Activated CD4-positive, alpha-beta memory T cell treated with anti-CD3 and anti-CD28 coated beads for 36 hours (primary cell): ENCODE measurements around the gene SMIM14. TPM values are rescaled to one million over a fixed set of nuclear protein-coding genes. Genes with fewer than 3 reads are reported as not detected.
"Not testable (repeated sequence)": the region's sequence is repeated elsewhere in the genome, so short reads cannot be mapped to it uniquely, and the experiment has no call there.

ENCODE experiments used
- CTCF ChIA-PET: fragments of 350-600 bp; sonication (Branson Sonifier 250); formaldehyde crosslinking; loops from one replicate; lab custom pipeline; 2021; ENCODE audit warnings: antibody characterized with exemption, inconsistent platforms; lab: Charles Lee
- POLR2A ChIA-PET: fragments of 350-600 bp; sonication (Branson Sonifier 250); formaldehyde crosslinking; loops from one replicate; lab custom pipeline; 2021; ENCODE audit warnings: antibody characterized with exemption; lab: Charles Lee
- DNase-seq: peaks from one replicate; pipeline ENCODE4 v3.0.0-alpha.2; 2020
- H3K27ac Mint-ChIP-seq: one replicate; pipeline ENCODE4 v1.8.0; 2021; ENCODE audit warnings: mixed read lengths
- H3K27me3 Mint-ChIP-seq: one replicate; pipeline ENCODE4 v1.8.0; 2021; ENCODE audit warnings: mixed read lengths
- H3K36me3 Mint-ChIP-seq: one replicate; pipeline ENCODE4 v1.8.0; 2021; ENCODE audit warnings: mixed read lengths
- H3K4me1 Mint-ChIP-seq: one replicate; pipeline ENCODE4 v1.8.0; 2021; ENCODE audit warnings: low read depth, mixed read lengths
- H3K4me3 Mint-ChIP-seq: one replicate; pipeline ENCODE4 v1.8.0; 2021; ENCODE audit warnings: mild to moderate bottlenecking, mixed read lengths
- H3K9me3 Mint-ChIP-seq: one replicate; pipeline ENCODE4 v1.8.0; 2021; ENCODE audit warnings: mixed read lengths
- intact Hi-C: fragments of 100-400 bp; cut with micrococcal nuclease; formaldehyde crosslinking; loops from one replicate; pipeline ENCODE4 v1.15.1; 2023
- total RNA-seq, 2 experiments: library from RNA; stranded (reverse); gene quantifications; one replicate each; pipeline ENCODE4 v1.2.3, GENCODE V29; 2021

The SMIM14 gene
- total RNA-seq, 2 experiments from 2014 or later, result 4.9 to 5.6 TPM

- ChIA-PET POLR2A (no interaction called here), CTCF (interaction anchor here (1.6 kb wide), 1 partner anchor 191 kb away, joined by 7 read pairs; no protein-coding TSS in a partner anchor)
- H3K36me3 Mint-ChIP-seq, result no peaks in the 10 kb centered on the region
- no peak for DNase-seq
- intact Hi-C loops, result no loop called here
- no peak overlapping the region for H3K27ac Mint-ChIP-seq
- peaks cover 5% of the 10 kb centered on the region for H3K4me1 Mint-ChIP-seq
- no peak overlapping the region for H3K4me3 Mint-ChIP-seq
- H3K27me3 Mint-ChIP-seq, result no peaks in the 10 kb centered on the region
- no peaks in the 10 kb centered on the region for H3K9me3 Mint-ChIP-seq
Measured at GRCh38 chr4:39660045-39660444, 21.4 kb upstream of the SMIM14 start.

DNA sequence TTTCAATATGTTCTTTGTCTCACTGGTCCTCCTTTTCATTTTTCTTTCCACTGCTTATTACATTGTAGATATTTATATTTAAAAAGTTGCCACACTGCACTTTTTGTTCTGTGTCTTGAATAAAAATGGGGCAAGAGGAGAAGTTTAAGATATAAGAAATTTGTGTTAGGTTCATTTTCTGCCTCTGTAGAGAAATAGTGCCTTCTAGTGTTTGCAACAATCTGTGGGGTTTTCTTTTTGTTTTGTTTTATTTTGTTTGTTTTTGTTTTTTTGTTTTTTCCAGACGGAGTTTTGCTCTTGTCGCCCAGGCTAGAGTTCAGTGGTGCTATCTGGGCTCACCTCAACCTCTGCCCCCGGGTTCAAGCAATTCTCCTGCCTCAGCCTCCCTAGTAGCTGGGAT, 20.1 kb upstream of the SMIM14 start:
- H3K27ac Mint-ChIP-seq, result no peak overlapping the region
- POLR2A ChIA-PET, result no interaction called here
- DNase-seq, result no peak
- intact Hi-C loops, result no loop called here
- H3K9me3 Mint-ChIP-seq, result no peaks in the 10 kb centered on the region
- no peak overlapping the region for H3K4me3 Mint-ChIP-seq
- no peaks in the 10 kb centered on the region for H3K27me3 Mint-ChIP-seq
- no peaks in the 10 kb centered on the region for H3K36me3 Mint-ChIP-seq
- peaks cover 5% of the 10 kb centered on the region for H3K4me1 Mint-ChIP-seq
- CTCF ChIA-PET, result interaction anchor here (1.5 kb wide), 1 partner anchor 190 kb away, joined by 7 read pairs; no protein-coding TSS in a partner anchor

DNA sequence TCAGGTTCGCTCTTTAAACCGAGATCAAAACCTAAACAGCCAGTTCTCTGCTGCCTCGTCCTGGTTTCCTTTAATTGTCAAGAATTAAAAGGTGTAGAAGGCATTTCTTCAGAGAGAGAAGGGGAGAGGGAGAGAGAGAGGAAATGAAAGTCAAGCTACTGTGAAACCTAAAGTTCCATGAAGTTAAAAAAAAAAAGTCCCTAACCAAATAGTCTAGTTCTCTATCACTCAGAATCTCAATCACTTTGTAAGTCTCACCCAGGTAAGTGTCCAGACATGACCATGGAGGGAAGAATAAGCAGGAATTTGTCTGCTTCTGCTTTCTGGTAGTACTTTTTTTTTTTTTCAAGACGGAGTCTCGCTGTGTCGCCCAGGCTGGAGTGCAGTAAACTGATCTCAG, 18.8 kb upstream of the SMIM14 start:
- ChIA-PET POLR2A (no interaction called here), CTCF (interaction anchor here (1.5 kb wide), 1 partner anchor 188 kb away, joined by 7 read pairs; no protein-coding TSS in a partner anchor)
- intact Hi-C loops, result loop anchor here (2.0 kb wide), 1 partner anchor 189 kb away; no protein-coding TSS in a partner anchor
- Mint-ChIP-seq H3K4me1 (peaks cover 5% of the 10 kb centered on the region), H3K27ac (no peak overlapping the region), H3K4me3 (no peak overlapping the region), H3K27me3 (no peaks in the 10 kb centered on the region), H3K36me3 (no peaks in the 10 kb centered on the region), H3K9me3 (no peaks in the 10 kb centered on the region)
- no peak for DNase-seq

GRCh38 chr4:39656638-39657037, 18.0 kb upstream of the SMIM14 start:
- H3K27me3 Mint-ChIP-seq, DNase-seq, H3K4me3 Mint-ChIP-seq, H3K9me3 Mint-ChIP-seq, H3K27ac Mint-ChIP-seq, POLR2A ChIA-PET, H3K36me3 Mint-ChIP-seq, H3K4me1 Mint-ChIP-seq: not testable (repeated sequence)
- intact Hi-C loops, result loop anchor here (2.0 kb wide), 1 partner anchor 188 kb away; no protein-coding TSS in a partner anchor
- CTCF ChIA-PET, result interaction anchor here (0.6 to 1.1 kb wide), 2 partner anchors 187 to 283 kb away, joined by 3 read pairs; no protein-coding TSS in a partner anchor

GRCh38 chr4:39655876-39656275, 17.2 kb upstream of the SMIM14 start:
- Mint-ChIP-seq H3K4me3 (no peak overlapping the region), H3K27ac (no peak overlapping the region), H3K4me1 (peaks cover 5% of the 10 kb centered on the region), H3K36me3 (no peaks in the 10 kb centered on the region), H3K27me3 (no peaks in the 10 kb centered on the region), H3K9me3 (no peaks in the 10 kb centered on the region)
- DNase-seq, result no peak
- POLR2A ChIA-PET, result no interaction called here
- CTCF ChIA-PET, result interaction anchor here (0.6 to 1.1 kb wide), 2 partner anchors 187 to 284 kb away, joined by 3 read pairs; no protein-coding TSS in a partner anchor
- intact Hi-C loops, result loop anchor here (2.0 kb wide), 1 partner anchor 187 kb away; no protein-coding TSS in a partner anchor

- H3K36me3 Mint-ChIP-seq, result no peaks in the 10 kb centered on the region
- H3K27ac Mint-ChIP-seq, result no peak overlapping the region
- intact Hi-C loops, result no loop called here
- ChIA-PET POLR2A (no interaction called here), CTCF (no interaction called here)
- no peak overlapping the region for H3K4me3 Mint-ChIP-seq
- no peaks in the 10 kb centered on the region for H3K27me3 Mint-ChIP-seq
- H3K4me1 Mint-ChIP-seq, result peaks cover 5% of the 10 kb centered on the region
- no peaks in the 10 kb centered on the region for H3K9me3 Mint-ChIP-seq
- no peak for DNase-seq
Measured at GRCh38 chr4:39655211-39655610, 16.5 kb upstream of the SMIM14 start.

DNA sequence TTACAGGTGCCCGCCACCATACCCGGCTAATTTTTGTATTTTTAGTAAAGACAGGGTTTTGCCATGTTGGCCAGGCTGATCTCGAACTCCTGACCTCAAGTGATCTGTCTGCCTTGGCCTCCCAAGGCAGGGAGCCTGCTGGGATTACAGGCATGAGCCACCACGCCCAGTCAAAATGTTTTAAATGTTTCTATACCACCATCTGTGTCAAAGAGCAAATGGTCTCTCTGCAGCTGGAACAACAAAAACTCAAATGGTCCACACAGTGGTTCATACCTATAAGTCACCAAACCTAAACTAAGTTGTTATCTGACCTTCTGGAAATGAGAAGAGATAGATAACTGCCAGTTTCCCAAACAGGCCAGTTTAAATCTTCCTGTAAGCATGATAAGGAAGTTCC, 12.9 kb upstream of the SMIM14 start:
- DNase-seq, CTCF ChIA-PET, H3K4me3 Mint-ChIP-seq, H3K9me3 Mint-ChIP-seq, H3K36me3 Mint-ChIP-seq, intact Hi-C loops, H3K27ac Mint-ChIP-seq, H3K27me3 Mint-ChIP-seq, H3K4me1 Mint-ChIP-seq, POLR2A ChIA-PET: not testable (repeated sequence)

GRCh38 chr4:39649639-39650265, 11.1 kb upstream of the SMIM14 start:
- POLR2A ChIA-PET, result no interaction called here
- H3K36me3 Mint-ChIP-seq, result no peaks in the 10 kb centered on the region
- CTCF ChIA-PET, result no interaction called here
- H3K9me3 Mint-ChIP-seq, result no peaks in the 10 kb centered on the region
- H3K4me3 Mint-ChIP-seq, result no peak overlapping the region
- no peak overlapping the region for H3K27ac Mint-ChIP-seq
- DNase-seq, result no peak
- intact Hi-C loops, result no loop called here
- H3K27me3 Mint-ChIP-seq, result no peaks in the 10 kb centered on the region
- no peaks in the 10 kb centered on the region for H3K4me1 Mint-ChIP-seq

GRCh38 chr4:39648827-39649558, 10.3 kb upstream of the SMIM14 start:
- Mint-ChIP-seq H3K27me3 (no peaks in the 10 kb centered on the region), H3K36me3 (no peaks in the 10 kb centered on the region), H3K4me3 (no peak overlapping the region), H3K4me1 (no peaks in the 10 kb centered on the region), H3K9me3 (no peaks in the 10 kb centered on the region), H3K27ac (no peak overlapping the region)
- intact Hi-C loops, result no loop called here
- DNase-seq, result no peak
- CTCF ChIA-PET, result interaction anchor here (0.7 kb wide), 1 partner anchor 1362 kb away, joined by 3 read pairs; no protein-coding TSS in a partner anchor
- POLR2A ChIA-PET, result no interaction called here

GRCh38 chr4:39648213-39648612, 9.5 kb upstream of the SMIM14 start:
- H3K4me1 Mint-ChIP-seq, result no peaks in the 10 kb centered on the region
- H3K27ac Mint-ChIP-seq, result no peak overlapping the region
- POLR2A ChIA-PET, result no interaction called here
- H3K36me3 Mint-ChIP-seq, result no peaks in the 10 kb centered on the region
- H3K27me3 Mint-ChIP-seq, result no peaks in the 10 kb centered on the region
- H3K9me3 Mint-ChIP-seq, result no peaks in the 10 kb centered on the region
- intact Hi-C loops, result no loop called here
- no peak overlapping the region for H3K4me3 Mint-ChIP-seq
- CTCF ChIA-PET, result interaction anchor here (0.7 kb wide), 1 partner anchor 1363 kb away, joined by 3 read pairs; no protein-coding TSS in a partner anchor
- no peak for DNase-seq

GRCh38 chr4:39642885-39643552, 4.4 kb upstream of the SMIM14 start:
- ChIA-PET POLR2A (no interaction called here), CTCF (no interaction called here)
- intact Hi-C loops, result no loop called here
- no peak for DNase-seq
- no peak overlapping the region for H3K27ac Mint-ChIP-seq
- no peak overlapping the region for H3K4me3 Mint-ChIP-seq
- no peaks in the 10 kb centered on the region for H3K27me3 Mint-ChIP-seq
- peaks cover 14% of the 10 kb centered on the region for H3K4me1 Mint-ChIP-seq
- no peaks in the 10 kb centered on the region for H3K36me3 Mint-ChIP-seq
- H3K9me3 Mint-ChIP-seq, result no peaks in the 10 kb centered on the region

GRCh38 chr4:39641451-39641850, 2.8 kb upstream of the SMIM14 start:
- Mint-ChIP-seq H3K4me3 (no peak overlapping the region), H3K27me3 (no peaks in the 10 kb centered on the region), H3K9me3 (no peaks in the 10 kb centered on the region), H3K27ac (no peak overlapping the region), H3K36me3 (no peaks in the 10 kb centered on the region), H3K4me1 (peaks cover 25% of the 10 kb centered on the region)
- intact Hi-C loops, result no loop called here
- POLR2A ChIA-PET, result no interaction called here
- CTCF ChIA-PET, result no interaction called here
- DNase-seq, result no peak
